ENCODE measurements around the gene TNPO1. TPM values are rescaled to one million over a fixed set of nuclear protein-coding genes. Genes with fewer than 3 reads are reported as not detected.
A peak's percentile ranks its signal among the peaks of the same experiment; 100 is the strongest.

The TNPO1 gene
- total and polyA plus RNA-seq, 2 of the 13 experiments (the other 11 are each of a cell fraction or from before 2014, with no cell fraction given): 26.7 to 123 TPM

GRCh38 chr5:72955143-72955767, 138.8 kb downstream of the TNPO1 start (continued):
- peak; percentile 55; the same call in 1 of the 2 replicates for TF ChIP-seq AHDC1 (CRISPR knock-in tag; IDR thresholded peaks at IDR 0.05; ENCODE audit: borderline replicate concordance)
- no peak for TF ChIP-seq KDM6A (CRISPR knock-in tag; IDR thresholded peaks at IDR 0.05; ENCODE audit: low read depth)
- TF ChIP-seq NR2F6 (IDR thresholded peaks at IDR 0.05): peak; percentile 96
- TF ChIP-seq NR2F6 (CRISPR knock-in tag; IDR thresholded peaks at IDR 0.05): peak; percentile 98
- no peak for TF ChIP-seq MEIS1 (CRISPR knock-in tag; IDR thresholded peaks at IDR 0.05; ENCODE audit: borderline replicate concordance)
- TF ChIP-seq ISL2 (CRISPR knock-in tag; IDR thresholded peaks at IDR 0.05): peak; percentile 18; the same call in 1 of the 2 replicates
- TF ChIP-seq ZNF331 (CRISPR knock-in tag; IDR thresholded peaks at IDR 0.05): peak; percentile 65; the same call in 1 of the 2 replicates
- no peak; the same call in 1 of the 2 replicates for TF ChIP-seq FOXO1 (CRISPR knock-in tag; IDR thresholded peaks at IDR 0.05)
- TF ChIP-seq TAF15 (IDR thresholded peaks at IDR 0.05; ENCODE audit: low read depth, low read length, poor library complexity, severe bottlenecking): no peak
- TF ChIP-seq LCORL (IDR thresholded peaks at IDR 0.05): no peak
- TF ChIP-seq LCORL (CRISPR knock-in tag; IDR thresholded peaks at IDR 0.05): no peak
- TF ChIP-seq RXRA (CRISPR knock-in tag; IDR thresholded peaks at IDR 0.05): peak; percentile 59; the same call in 1 of the 2 replicates
- TF ChIP-seq SRSF9 (IDR thresholded peaks at IDR 0.05; ENCODE audit: borderline replicate concordance, insufficient read depth, low read depth, low read length, poor library complexity, severe bottlenecking): no peak
- no peak for TF ChIP-seq ZKSCAN8 (CRISPR knock-in tag; IDR thresholded peaks at IDR 0.05; ENCODE audit: borderline replicate concordance)
- TF ChIP-seq ZNF468 (CRISPR knock-in tag; IDR thresholded peaks at IDR 0.05): no peak
- peak; percentile 96 for TF ChIP-seq TP53 (CRISPR knock-in tag; conservative IDR thresholded peaks at IDR 0.05)
- no peak for TF ChIP-seq ZNF282 (IDR thresholded peaks at IDR 0.05; ENCODE audit: partially characterized antibody)
- TF ChIP-seq HNF1A (IDR thresholded peaks at IDR 0.05; ENCODE audit: low read depth): no peak
- peak; percentile 19; the same call in 1 of the 2 replicates for TF ChIP-seq HNF1A (CRISPR knock-in tag; IDR thresholded peaks at IDR 0.05; ENCODE audit: borderline replicate concordance)
- TF ChIP-seq HDAC1 (CRISPR knock-in tag; IDR thresholded peaks at IDR 0.05): peak; percentile 17
- no peak; the same call in 1 of the 2 replicates for TF ChIP-seq CHD4 (IDR thresholded peaks at IDR 0.05; ENCODE audit: borderline replicate concordance, low read length)
